H1 (cell line): Measurements from ENCODE around the gene TMEM39B. TPM values are rescaled to one million over a fixed set of nuclear protein-coding genes. Genes with fewer than 3 reads are reported as not detected.

Source experiments
- microRNA-seq, 2 experiments: library from miRNA; unstranded; fragments of <30 nt; microRNA quantifications; one replicate each; pipeline versions ENCODE4 to v1.2.0, GENCODE V29; 2016 to 2020; ENCODE audit warnings: borderline microRNAs expressed in 2 of 2, borderline number of aligned reads in 2 of 2, borderline replicate concordance in 1 of 2
- polyA plus RNA-seq, 7 experiments: library from polyadenylated mRNA; depleted of rRNA in 3 of 7; stranded (reverse) in 5 of 7; unstranded in 2 of 7; fragments of >200 nt in 5 of 7; fragments of 200-250 nt in 2 of 7; gene quantifications; 1 replicate in 5 of 7; 2 replicates in 1 of 7; 4 replicates in 1 of 7; pipeline versions ENCODE4 v1.2.1 to v1.2.3, GENCODE V29; 2011 to 2013; ENCODE audit warnings: missing spikeins in 2 of 7, mixed read lengths in 2 of 7
- small RNA-seq: library from polyadenylated mRNA; stranded (forward); fragments of <200 nt; extraction: miRNeasy Mini kit (QIAGEN cat#:217004); gene quantifications from one replicate; pipeline ENCODE3, GENCODE V24; 2013; ENCODE audit not compliant: insufficient read depth
- total RNA-seq: library from RNA; stranded (reverse); fragmentation: NEBNext Ultra II Directional; extraction: Animal tissue kit (Norgen Biotek cat#: 25700); gene quantifications from 2 replicates; pipeline ENCODE4 v1.2.1, GENCODE V29; 2021

Gene TMEM39B
- total and polyA plus RNA-seq, 2 of the 8 experiments (the other 6 are each of a cell fraction or from before 2014, with no cell fraction given) = 25.3 to 32.7 TPM

Small RNA genes lying within 50 kb of the gene (microRNA-seq; reads per million reads assigned to microRNA genes)
- 0 reads per million in 2 experiments for gene MIR5585

Small RNA genes lying within 50 kb of the gene (small RNA-seq; reads per million reads assigned to genes)
- not detected for gene MIR5585
- not detected for gene RF00017

Other genes starting within 250 kb of the TMEM39B start
- 167 and 214 TPM in 2 replicates for gene PTP4A2, start 134.6 kb upstream of the TMEM39B start, total RNA-seq
- 39.1 and 87.4 TPM in 2 replicates for gene PTP4A2, start 134.6 kb upstream of the TMEM39B start, polyA plus RNA-seq (2011; rRNA removed)
- 281 and 284 TPM in 2 replicates for gene KHDRBS1, start 59.1 kb upstream of the TMEM39B start, total RNA-seq
- gene KHDRBS1, start 59.1 kb upstream of the TMEM39B start, polyA plus RNA-seq (2011; rRNA removed) = 53.8 and 62.7 TPM in 2 replicates
- 116 and 120 TPM in 2 replicates for gene KPNA6, start 35.1 kb downstream of the TMEM39B start, total RNA-seq
- gene KPNA6, start 35.1 kb downstream of the TMEM39B start, polyA plus RNA-seq (2011; rRNA removed) = 22.0 and 24.2 TPM in 2 replicates
- 45.4 and 46.9 TPM in 2 replicates for gene TXLNA, start 106.7 kb downstream of the TMEM39B start, total RNA-seq
- gene TXLNA, start 106.7 kb downstream of the TMEM39B start, polyA plus RNA-seq (2011; rRNA removed) = 31.3 and 31.6 TPM in 2 replicates
- 17.1 and 20.9 TPM in 2 replicates for gene CCDC28B, start 127.7 kb downstream of the TMEM39B start, total RNA-seq
- 16.7 and 18.4 TPM in 2 replicates for gene CCDC28B, start 127.7 kb downstream of the TMEM39B start, polyA plus RNA-seq (2011; rRNA removed)
- gene IQCC, start 132.7 kb downstream of the TMEM39B start, total RNA-seq = 4.2 and 4.3 TPM in 2 replicates
- 1.9 and 2.5 TPM in 2 replicates for gene IQCC, start 132.7 kb downstream of the TMEM39B start, polyA plus RNA-seq (2011; rRNA removed)
- gene DCDC2B, start 136.2 kb downstream of the TMEM39B start, total RNA-seq = not detected in 2 replicates
- not detected in 2 replicates for gene DCDC2B, start 136.2 kb downstream of the TMEM39B start, polyA plus RNA-seq (2011; rRNA removed)
- 8.9 TPM in 2 replicates for gene TMEM234, start 149.4 kb downstream of the TMEM39B start, total RNA-seq
- gene TMEM234, start 149.4 kb downstream of the TMEM39B start, polyA plus RNA-seq (2011; rRNA removed) = 8.6 and 8.7 TPM in 2 replicates
- gene EIF3I, start 149.5 kb downstream of the TMEM39B start, total RNA-seq = 243 and 247 TPM in 2 replicates
- gene EIF3I, start 149.5 kb downstream of the TMEM39B start, polyA plus RNA-seq (2011; rRNA removed) = 345 and 346 TPM in 2 replicates
- 3.2 and 3.9 TPM in 2 replicates for gene FAM167B, start 174.3 kb downstream of the TMEM39B start, total RNA-seq
- gene FAM167B, start 174.3 kb downstream of the TMEM39B start, polyA plus RNA-seq (2011; rRNA removed) = 2.8 and 4.2 TPM in 2 replicates
- gene LCK, start 178.3 kb downstream of the TMEM39B start, total RNA-seq = 71.6 and 75.3 TPM in 2 replicates
- 99.2 and 122 TPM in 2 replicates for gene LCK, start 178.3 kb downstream of the TMEM39B start, polyA plus RNA-seq (2011; rRNA removed)
- gene HDAC1, start 219.1 kb downstream of the TMEM39B start, total RNA-seq = 111 and 112 TPM in 2 replicates
- 98.6 and 125 TPM in 2 replicates for gene HDAC1, start 219.1 kb downstream of the TMEM39B start, polyA plus RNA-seq (2011; rRNA removed)